Keratinocyte (primary cell): ENCODE measurements around the gene MOB4. TPM values are rescaled to one million over a fixed set of nuclear protein-coding genes. Genes with fewer than 3 reads are reported as not detected.

Source experiments
- DNase-seq: peaks from one replicate; pipeline ENCODE4 v3.0.0-alpha.2; 2011; ENCODE audit warnings: low read depth, missing footprints, low spot score
- FAIRE-seq: peaks from 2 replicates; lab custom pipeline; 2011; peaks lifted over from hg19 to GRCh38; lab: Jason Lieb, UNC
- H2AFZ ChIP-seq: 2 replicates; pipeline ENCODE4 v1.6.0; 2012; ENCODE audit warnings: low read length, control low read depth, inconsistent platforms; ENCODE audit not compliant: control insufficient read depth
- H3K27ac ChIP-seq: 2 replicates; pipeline ENCODE4 v1.5.1; 2011; ENCODE audit warnings: low read length; ENCODE audit not compliant: control insufficient read depth, insufficient read depth
- H3K27me3 ChIP-seq: 3 replicates; pipeline ENCODE4 v1.6.0; 2011; ENCODE audit warnings: low read length; ENCODE audit not compliant: control insufficient read depth, insufficient read depth; ENCODE audit errors: extremely low read depth
- H3K36me3 ChIP-seq, 2 experiments: 2 replicates in 1 of 2; 3 replicates in 1 of 2; pipeline ENCODE4 v1.5.1; 2011; ENCODE audit warnings: low read length in 2 of 2, mild to moderate bottlenecking in 1 of 2; ENCODE audit not compliant: control insufficient read depth in 2 of 2, insufficient read depth in 2 of 2; ENCODE audit errors: extremely low read depth in 1 of 2
- H3K4me1 ChIP-seq: 3 replicates; pipeline ENCODE4 v1.5.1; 2011; ENCODE audit warnings: low read length; ENCODE audit not compliant: control insufficient read depth, insufficient read depth; ENCODE audit errors: extremely low read depth
- H3K4me2 ChIP-seq: 3 replicates; pipeline ENCODE4 v1.6.0; 2011; ENCODE audit warnings: low read depth, low read length; ENCODE audit not compliant: control insufficient read depth, insufficient read depth; ENCODE audit errors: extremely low read depth
- H3K4me3 ChIP-seq, 3 experiments: fragments of 200-600 bp in 1 of 3; sonication (generic) in 1 of 3; 2 replicates in 2 of 3; 3 replicates in 1 of 3; pipeline ENCODE4 v1.5.1; 2011 to 2016; ENCODE audit warnings: low read length in 3 of 3, mild to moderate bottlenecking in 3 of 3, control low read depth in 2 of 3, inconsistent platforms in 1 of 3, low read depth in 1 of 3, mixed read lengths in 1 of 3, mixed run types in 1 of 3, moderate library complexity in 1 of 3; ENCODE audit not compliant: control insufficient read depth in 2 of 3, insufficient read depth in 2 of 3; ENCODE audit errors: extremely low read depth in 1 of 3
- H3K79me2 ChIP-seq: 2 replicates; pipeline ENCODE4 v1.6.0; 2012; ENCODE audit warnings: low read length; ENCODE audit not compliant: control insufficient read depth, insufficient read depth
- H3K9ac ChIP-seq: 3 replicates; pipeline ENCODE4 v1.6.0; 2011; ENCODE audit warnings: low read length; ENCODE audit not compliant: control insufficient read depth, insufficient read depth; ENCODE audit errors: extremely low read depth
- H3K9me1 ChIP-seq: 3 replicates; pipeline ENCODE4 v1.6.0; 2011; ENCODE audit warnings: low read length; ENCODE audit not compliant: control insufficient read depth, insufficient read depth; ENCODE audit errors: extremely low read depth
- H3K9me3 ChIP-seq: 2 replicates; pipeline ENCODE4 v1.5.1; 2012; ENCODE audit warnings: low read depth, low read length; ENCODE audit not compliant: control insufficient read depth
- H4K20me1 ChIP-seq: 3 replicates; pipeline ENCODE4 v1.6.0; 2011; ENCODE audit warnings: low read length; ENCODE audit not compliant: control insufficient read depth, insufficient read depth; ENCODE audit errors: extremely low read depth
- EZH2 ChIP-seq: IDR thresholded peaks from one replicate; pipeline ENCODE4 v1.6.1; 2012; ENCODE audit warnings: inconsistent platforms, mild to moderate bottlenecking, low read length, moderate library complexity
- dilution Hi-C: fragments of 300-500 bp; cut with MboI; formaldehyde crosslinking; loops from one replicate; pipeline ENCODE4 v1.7.0; 2020; ENCODE audit warnings: low sequenced_read_pairs; ENCODE audit not compliant: extremely low pct_ligation_motif_present
- polyA plus RNA-seq, 5 experiments: library from polyadenylated mRNA; depleted of rRNA in 3 of 5; stranded (reverse) in 3 of 5; stranded (forward) in 1 of 5; unstranded in 1 of 5; fragments of >200 nt; gene quantifications; 1 replicate in 1 of 5; 2 replicates in 3 of 5; 3 replicates in 1 of 5; pipeline versions ENCODE4 v1.2.1 to v1.2.3, GENCODE V29; 2011 to 2012; ENCODE audit warnings: missing spikeins in 2 of 5, low read depth in 1 of 5, low replicate concordance in 1 of 5
- TF ChIP-seq, protein P1 (sequence below), 3 experiments: IDR thresholded peaks in 1 of 3; conservative IDR thresholded peaks in 1 of 3; optimal IDR thresholded peaks in 1 of 3; 2 replicates in 2 of 3; 3 replicates in 1 of 3; pipeline versions ENCODE3 to v1.5.1; 2011; ENCODE audit warnings: low read length in 3 of 3, mild to moderate bottlenecking in 3 of 3, moderate library complexity in 2 of 3, control low read depth in 1 of 3, inconsistent platforms in 1 of 3; ENCODE audit not compliant: insufficient read depth in 2 of 3; ENCODE audit errors: extremely low read depth in 1 of 3

Gene MOB4
- polyA plus RNA-seq, 1 donor (not counting 4 experiments of a cell fraction or from before 2014, with no cell fraction given), result 53.6 TPM

DNA sequence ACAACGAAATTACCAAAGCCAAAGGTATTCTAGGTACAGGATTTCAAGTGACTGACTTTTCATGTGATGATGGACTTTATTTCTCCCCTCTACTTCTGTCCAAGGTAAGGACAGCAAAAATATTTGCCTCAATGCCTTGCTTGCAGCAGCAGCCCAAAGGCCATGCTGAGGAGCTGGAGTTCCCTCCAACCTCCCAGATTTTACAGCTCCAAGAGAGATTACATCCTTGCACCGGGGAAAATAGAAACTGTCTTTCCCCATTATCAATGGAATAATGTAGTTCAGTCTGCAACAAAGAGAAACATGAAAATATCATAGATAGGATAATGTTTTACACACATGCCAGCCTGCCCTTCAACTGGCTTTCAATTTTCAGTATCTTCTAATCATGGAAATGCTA lies 29.7 kb upstream of the MOB4 start:
- Histone ChIP-seq H3K27ac (no peak overlapping the region), H3K9me3 (no peaks in the 10 kb centered on the region), H3K36me3 (peaks cover 13 to 32% of the 10 kb centered on the region in 2 experiments), H3K4me1 (no peaks in the 10 kb centered on the region), H3K9ac (no peak overlapping the region), H2AFZ (no peak overlapping the region), H3K4me3 (no peak overlapping the region), H3K9me1 (no peaks in the 10 kb centered on the region), H3K4me2 (no peak overlapping the region), H3K79me2 (no peaks in the 10 kb centered on the region), H4K20me1 (no peaks in the 10 kb centered on the region), H3K27me3 (no peaks in the 10 kb centered on the region)
- FAIRE-seq, result no peak
- dilution Hi-C loops, result no loop called here
- DNase-seq, result no peak
- TF ChIP-seq EZH2, result no peak
- TF ChIP-seq, protein P1, sequence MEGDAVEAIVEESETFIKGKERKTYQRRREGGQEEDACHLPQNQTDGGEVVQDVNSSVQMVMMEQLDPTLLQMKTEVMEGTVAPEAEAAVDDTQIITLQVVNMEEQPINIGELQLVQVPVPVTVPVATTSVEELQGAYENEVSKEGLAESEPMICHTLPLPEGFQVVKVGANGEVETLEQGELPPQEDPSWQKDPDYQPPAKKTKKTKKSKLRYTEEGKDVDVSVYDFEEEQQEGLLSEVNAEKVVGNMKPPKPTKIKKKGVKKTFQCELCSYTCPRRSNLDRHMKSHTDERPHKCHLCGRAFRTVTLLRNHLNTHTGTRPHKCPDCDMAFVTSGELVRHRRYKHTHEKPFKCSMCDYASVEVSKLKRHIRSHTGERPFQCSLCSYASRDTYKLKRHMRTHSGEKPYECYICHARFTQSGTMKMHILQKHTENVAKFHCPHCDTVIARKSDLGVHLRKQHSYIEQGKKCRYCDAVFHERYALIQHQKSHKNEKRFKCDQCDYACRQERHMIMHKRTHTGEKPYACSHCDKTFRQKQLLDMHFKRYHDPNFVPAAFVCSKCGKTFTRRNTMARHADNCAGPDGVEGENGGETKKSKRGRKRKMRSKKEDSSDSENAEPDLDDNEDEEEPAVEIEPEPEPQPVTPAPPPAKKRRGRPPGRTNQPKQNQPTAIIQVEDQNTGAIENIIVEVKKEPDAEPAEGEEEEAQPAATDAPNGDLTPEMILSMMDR (optimal IDR thresholded peaks at IDR 0.05 in 1 of 3, IDR thresholded peaks at IDR 0.05 in 1 of 3, conservative IDR thresholded peaks at IDR 0.05 in 1 of 3; ENCODE audit: extremely low read depth in 1 of 3, insufficient read depth in 2 of 3, low read length in 3 of 3), result no peak

GRCh38 chr2:197487385-197487784 lies 28.5 kb upstream of the MOB4 start:
- H3K9me3 ChIP-seq, result no peaks in the 10 kb centered on the region
- FAIRE-seq, result no peak
- H3K9me1 ChIP-seq, result no peaks in the 10 kb centered on the region
- no peak overlapping the region for H3K4me2 ChIP-seq
- no peak for DNase-seq
- H3K27me3 ChIP-seq, result no peaks in the 10 kb centered on the region
- no peaks in the 10 kb centered on the region for H3K79me2 ChIP-seq
- no peak overlapping the region for H3K9ac ChIP-seq
- H3K4me1 ChIP-seq, result no peaks in the 10 kb centered on the region
- H3K36me3 ChIP-seq, result peaks cover 16 to 35% of the 10 kb centered on the region in 2 experiments
- no peak overlapping the region for H2AFZ ChIP-seq
- H3K27ac ChIP-seq, result no peak overlapping the region
- dilution Hi-C loops, result no loop called here
- no peaks in the 10 kb centered on the region for H4K20me1 ChIP-seq
- no peak for TF ChIP-seq EZH2
- TF ChIP-seq, protein P1 (optimal IDR thresholded peaks at IDR 0.05 in 1 of 3, IDR thresholded peaks at IDR 0.05 in 1 of 3, conservative IDR thresholded peaks at IDR 0.05 in 1 of 3; ENCODE audit: extremely low read depth in 1 of 3, insufficient read depth in 2 of 3, low read length in 3 of 3), result no peak
- H3K4me3 ChIP-seq, result no peak overlapping the region
